Measurements from ENCODE around the gene AUTS2.

DNA sequence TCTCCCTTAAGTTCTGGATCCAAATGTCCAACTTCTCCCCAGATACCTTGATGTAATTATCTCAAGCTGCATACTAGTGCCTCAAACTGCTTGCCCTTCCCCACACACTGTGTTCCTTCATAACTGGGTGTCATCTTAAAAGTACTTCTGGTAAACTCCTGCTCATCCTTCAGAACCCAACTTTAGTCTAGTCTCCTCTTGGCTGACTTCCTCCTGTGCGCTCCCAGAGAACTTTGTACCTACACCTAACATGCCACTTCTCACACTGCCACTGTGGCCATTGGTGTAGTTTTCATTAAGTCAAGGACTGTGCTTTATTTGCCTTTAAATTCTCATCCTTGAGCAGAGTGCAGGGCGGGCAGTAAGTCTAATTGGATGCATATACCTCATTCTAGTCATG, 958.5 kb downstream of the AUTS2 start:
- TF ChIP-seq POLR2AphosphoS5 (IDR thresholded peaks at IDR 0.05; ENCODE audit: low read depth) (no peak), CREB1 (CRISPR knock-in tag; IDR thresholded peaks at IDR 0.05; ENCODE audit: low read depth) (no peak), EZH2 (IDR thresholded peaks at IDR 0.05; ENCODE audit: low read depth, unreplicated experiment) (no peak), EZH2phosphoT487 (IDR thresholded peaks at IDR 0.05; ENCODE audit: unreplicated experiment) (no peak), REST (IDR thresholded peaks at IDR 0.05; ENCODE audit: unreplicated experiment) (no peak), ZNF331 (CRISPR knock-in tag; IDR thresholded peaks at IDR 0.05; ENCODE audit: low read depth) (no peak), JUNB (IDR thresholded peaks at IDR 0.05; ENCODE audit: unreplicated experiment) (no peak), NANOG (IDR thresholded peaks at IDR 0.05; ENCODE audit: borderline replicate concordance) (no peak), ZNF114 (CRISPR knock-in tag; IDR thresholded peaks at IDR 0.05) (no peak), STAT1 (IDR thresholded peaks at IDR 0.05; ENCODE audit: unreplicated experiment) (no peak)
- TF ChIP-seq, protein P1, sequence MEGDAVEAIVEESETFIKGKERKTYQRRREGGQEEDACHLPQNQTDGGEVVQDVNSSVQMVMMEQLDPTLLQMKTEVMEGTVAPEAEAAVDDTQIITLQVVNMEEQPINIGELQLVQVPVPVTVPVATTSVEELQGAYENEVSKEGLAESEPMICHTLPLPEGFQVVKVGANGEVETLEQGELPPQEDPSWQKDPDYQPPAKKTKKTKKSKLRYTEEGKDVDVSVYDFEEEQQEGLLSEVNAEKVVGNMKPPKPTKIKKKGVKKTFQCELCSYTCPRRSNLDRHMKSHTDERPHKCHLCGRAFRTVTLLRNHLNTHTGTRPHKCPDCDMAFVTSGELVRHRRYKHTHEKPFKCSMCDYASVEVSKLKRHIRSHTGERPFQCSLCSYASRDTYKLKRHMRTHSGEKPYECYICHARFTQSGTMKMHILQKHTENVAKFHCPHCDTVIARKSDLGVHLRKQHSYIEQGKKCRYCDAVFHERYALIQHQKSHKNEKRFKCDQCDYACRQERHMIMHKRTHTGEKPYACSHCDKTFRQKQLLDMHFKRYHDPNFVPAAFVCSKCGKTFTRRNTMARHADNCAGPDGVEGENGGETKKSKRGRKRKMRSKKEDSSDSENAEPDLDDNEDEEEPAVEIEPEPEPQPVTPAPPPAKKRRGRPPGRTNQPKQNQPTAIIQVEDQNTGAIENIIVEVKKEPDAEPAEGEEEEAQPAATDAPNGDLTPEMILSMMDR (conservative IDR thresholded peaks at IDR 0.05; ENCODE audit: low read depth in 2 of 2) = no peak

Data from GM23338 (cell line).